Stimulated activated CD8-positive, alpha-beta memory T cell treated with anti-CD3 and anti-CD28 coated beads, Interleukin-2, amount 100 ng/mL, for 1 hour (primary cell): ENCODE measurements around the gene ZNF800.

ENCODE experiments used
- DNase-seq, 2 donors: peaks; one replicate each; pipeline ENCODE4 v3.0.0-alpha.2; 2020; ENCODE audit warnings: low read depth in 2 of 2

Gene ZNF800

DNA sequence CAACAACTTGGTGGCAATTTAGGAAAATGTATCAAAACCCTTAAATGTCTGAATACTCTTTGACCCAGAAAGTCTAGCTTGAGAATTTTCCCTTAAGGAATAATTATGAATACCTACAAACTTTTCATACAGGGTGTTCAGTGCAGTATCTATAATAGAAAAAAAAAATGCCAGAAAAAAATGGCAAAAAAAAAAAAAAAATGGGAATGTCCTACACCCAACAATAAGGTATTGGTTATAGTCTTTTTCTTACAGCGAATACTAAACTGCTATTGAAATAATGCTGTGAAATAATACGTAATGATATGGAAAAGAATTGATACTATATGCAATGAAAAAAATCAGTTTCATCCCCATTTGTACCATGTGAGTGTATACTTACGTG lies 44.3 kb downstream of the ZNF800 start:
- no peak for DNase-seq

GRCh38 chr7:127347567-127348246 lies 44.8 kb downstream of the ZNF800 start:
- DNase-seq = peak; percentile 41 to 45

DNA sequence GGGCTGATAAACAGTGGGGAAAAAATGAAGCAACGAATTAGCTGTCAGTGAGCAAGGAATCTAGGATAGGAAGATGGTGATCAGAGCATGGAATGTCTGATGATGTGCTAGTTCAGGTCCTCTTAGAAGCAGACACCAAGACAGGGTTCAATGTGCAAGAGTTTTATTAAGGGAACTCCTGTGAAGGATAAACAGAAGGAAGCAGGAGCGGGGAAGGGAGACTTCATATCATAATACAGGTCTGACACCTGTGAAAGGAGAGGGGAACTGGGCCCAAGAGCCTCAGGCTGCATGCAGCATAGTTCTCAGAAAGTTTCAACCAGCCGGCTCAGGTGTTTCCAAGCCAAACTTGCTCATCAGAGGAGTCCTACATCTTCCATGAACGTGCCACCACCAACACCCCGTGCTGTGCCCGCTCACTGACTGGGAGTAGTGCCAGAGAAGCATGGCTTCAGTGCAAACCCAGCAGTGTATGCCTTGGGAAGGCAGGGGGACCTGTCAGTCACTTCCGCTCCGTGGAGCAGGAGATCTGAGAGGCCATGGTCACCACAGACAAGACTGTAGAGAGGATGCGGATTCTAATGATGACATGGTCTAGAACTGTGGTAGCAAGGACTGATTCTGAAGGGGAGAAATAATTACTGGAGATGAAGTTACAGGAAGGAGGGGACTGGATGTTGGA lies 45.8 kb downstream of the ZNF800 start:
- DNase-seq = no peak

- DNase-seq = no peak
Measured at GRCh38 chr7:127342596-127342995, 49.9 kb downstream of the ZNF800 start.

GRCh38 chr7:127338122-127338521 lies 54.4 kb downstream of the ZNF800 start:
- DNase-seq = no peak

DNA sequence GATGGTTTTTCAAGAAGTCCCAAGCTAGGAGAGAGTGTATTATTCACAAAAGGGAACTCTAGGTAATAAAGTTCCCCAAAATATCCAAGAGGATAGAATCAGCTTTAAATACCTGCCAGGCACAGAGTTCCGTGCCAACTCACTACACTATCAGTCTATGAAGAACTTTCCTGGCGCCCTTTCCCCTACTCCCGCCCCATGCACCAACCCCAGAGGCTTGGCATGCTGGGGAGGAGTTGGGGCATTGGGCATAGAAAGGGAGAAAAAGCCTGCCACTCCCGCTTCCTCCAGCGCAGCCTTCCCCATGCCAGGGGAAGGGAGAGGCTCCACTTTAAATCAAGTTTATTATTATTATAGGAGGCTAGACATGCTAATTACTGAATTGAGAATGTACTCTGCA lies 54.9 kb downstream of the ZNF800 start:
- no peak for DNase-seq

DNA sequence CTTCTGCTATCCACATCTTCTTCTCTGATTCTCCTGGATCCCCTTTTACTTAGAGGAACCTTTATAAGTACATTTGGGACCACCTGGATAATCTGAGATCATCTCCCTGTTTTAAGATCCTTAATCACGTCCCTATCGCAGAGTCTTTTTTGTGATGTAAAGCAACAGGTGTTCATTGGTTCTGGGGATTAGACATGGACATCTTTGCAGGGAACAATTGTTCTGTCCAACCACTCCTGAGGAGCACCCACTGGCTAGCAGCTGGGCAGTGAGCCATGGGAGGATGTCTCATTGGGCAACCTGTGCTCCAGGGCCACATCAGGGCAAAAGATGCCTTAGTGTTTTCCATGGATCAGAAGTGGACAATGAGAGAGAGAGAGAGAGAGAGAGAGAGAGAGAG lies 56.0 kb downstream of the ZNF800 start:
- DNase-seq = no peak

GRCh38 chr7:127332880-127333279 lies 59.6 kb downstream of the ZNF800 start:
- no peak for DNase-seq

GRCh38 chr7:127330070-127330469 lies 62.4 kb downstream of the ZNF800 start:
- no peak for DNase-seq

GRCh38 chr7:127322832-127323493 lies 69.5 kb downstream of the ZNF800 start:
- DNase-seq = no peak

DNA sequence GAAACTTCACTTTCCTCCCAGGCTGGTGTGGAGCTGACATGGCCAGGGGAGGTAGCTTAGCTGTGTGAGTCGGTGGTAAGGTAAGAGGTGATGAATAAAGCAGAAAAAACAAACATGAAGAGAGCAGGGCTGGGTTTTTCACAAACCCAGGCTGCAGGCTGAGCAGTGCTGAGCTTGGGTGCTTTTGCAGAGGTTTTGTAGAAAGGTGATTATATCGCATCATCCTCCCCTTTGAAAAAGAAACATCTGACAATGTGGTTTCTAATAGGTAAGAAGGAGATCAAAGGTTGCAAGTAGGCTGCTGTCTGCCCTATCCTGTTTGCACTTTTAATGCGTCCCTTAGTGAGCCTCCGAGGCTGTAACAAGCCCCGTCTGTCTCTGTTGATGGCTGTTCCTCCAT lies 70.2 kb downstream of the ZNF800 start:
- no peak for DNase-seq

GRCh38 chr7:127320974-127321373 lies 71.5 kb downstream of the ZNF800 start:
- no peak for DNase-seq
